Skin of body (tissue), 2 donors: ENCODE data around the gene GPR180. TPM values are rescaled to one million over a fixed set of nuclear protein-coding genes. Genes with fewer than 3 reads are reported as not detected.
"Not testable (repeated sequence)": the region's sequence is repeated elsewhere in the genome, so short reads cannot be mapped to it uniquely, and the experiment has no call there.

Experiments
- DNase-seq: peaks from one replicate; lab custom pipeline; 2025; lab: John Stamatoyannopoulos, UW
- total RNA-seq: library from RNA; depleted of rRNA; stranded (reverse); fragments of >200 nt; gene quantifications from one replicate; pipeline ENCODE4 v1.2.3, GENCODE V29; 2014

The GPR180 gene
- total RNA-seq, 1 donor from 2014 or later: 9.9 TPM

- DNase-seq: peak; percentile 91
Measured at GRCh38 chr13:94595950-94596574, 5.6 kb upstream of the GPR180 start, which contains the start of gene TGDS. TGDS (minus strand) TSS chr13:94596152; CDS start chr13:94596136, 16 bp downstream.

GRCh38 chr13:94596575-94596971 lies 5.1 kb upstream of the GPR180 start:
- DNase-seq: no peak

DNA sequence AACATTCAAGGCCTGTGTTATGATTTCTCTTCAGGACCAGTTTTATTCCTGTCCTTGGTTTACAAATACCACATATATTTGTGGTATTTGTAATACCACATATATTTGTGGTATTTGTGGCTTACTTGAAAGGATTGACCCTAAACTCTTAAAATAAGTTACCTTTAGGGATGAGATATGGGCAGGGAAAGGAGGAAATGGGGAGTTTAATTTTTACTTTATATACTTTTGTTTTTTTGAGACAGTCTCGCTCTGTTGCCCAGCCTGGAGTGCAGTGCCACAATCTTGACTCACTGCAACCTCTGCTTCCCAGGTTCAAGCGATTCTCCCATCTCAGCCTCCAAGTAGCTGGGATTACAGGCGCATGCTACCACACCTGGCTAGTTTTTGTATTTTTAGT lies 3.4 kb upstream of the GPR180 start:
- no peak for DNase-seq

DNA sequence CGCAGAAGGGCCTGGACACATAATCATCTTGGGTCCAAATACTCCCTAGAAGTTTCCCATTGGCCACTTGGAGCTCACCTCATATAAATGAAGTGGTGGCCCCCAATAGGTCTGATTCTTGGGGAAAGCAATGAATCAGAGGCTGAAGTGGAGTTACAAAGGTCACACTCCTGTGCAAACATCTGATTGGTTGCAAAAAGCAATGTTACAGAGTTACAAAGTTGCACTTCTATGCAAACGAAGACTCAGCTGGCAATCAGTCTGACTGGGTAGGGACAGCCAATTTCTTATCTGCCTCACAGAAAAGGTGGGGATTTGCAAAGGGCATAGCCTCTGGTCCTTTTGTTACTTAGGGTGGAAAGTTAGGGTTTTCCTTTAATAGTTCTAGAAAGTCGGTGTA lies 1.8 kb upstream of the GPR180 start:
- no peak for DNase-seq

DNA sequence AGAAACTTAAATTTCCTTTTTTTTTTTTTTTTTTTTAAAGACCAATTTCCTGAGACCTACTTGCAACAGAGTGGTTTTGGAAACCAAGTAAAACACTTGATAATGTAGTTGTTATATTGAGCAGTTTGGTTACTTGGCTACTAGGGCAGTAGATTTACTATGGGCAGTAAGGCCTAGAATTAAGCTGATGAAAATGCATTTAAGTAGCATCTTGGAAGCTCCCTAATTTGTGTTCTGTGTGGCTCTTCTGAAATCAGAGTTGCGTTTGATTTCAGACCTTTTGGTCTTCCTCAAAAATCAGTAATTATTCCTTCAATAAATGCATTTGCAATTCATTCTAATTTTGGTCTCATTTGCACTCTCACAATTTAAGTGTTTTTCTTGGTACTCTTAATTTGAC lies 810 bp downstream of the GPR180 start:
- DNase-seq: peak; percentile 40

GRCh38 chr13:94607056-94607455 lies 5.4 kb downstream of the GPR180 start:
- no peak for DNase-seq

GRCh38 chr13:94607939-94608338 lies 6.3 kb downstream of the GPR180 start:
- no peak for DNase-seq

DNA sequence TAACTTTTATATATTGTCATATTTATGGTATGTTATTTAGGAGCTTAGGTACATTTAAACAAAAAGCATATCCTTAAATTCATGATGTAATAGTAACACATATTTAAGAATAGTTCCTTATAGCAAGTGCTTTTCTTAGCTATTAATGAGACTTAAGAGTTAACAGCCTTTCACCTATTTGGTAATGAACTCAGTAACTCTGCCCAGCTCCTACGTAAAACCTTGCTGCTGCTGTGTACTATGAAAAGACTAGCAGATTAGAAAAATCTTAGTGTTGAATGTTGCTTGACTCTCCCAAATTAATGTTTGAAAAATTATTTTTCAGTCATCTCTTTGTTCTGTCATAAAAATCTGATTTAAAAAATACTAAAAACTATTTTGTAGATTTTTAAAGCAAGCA lies 6.9 kb downstream of the GPR180 start:
- DNase-seq: no peak

DNA sequence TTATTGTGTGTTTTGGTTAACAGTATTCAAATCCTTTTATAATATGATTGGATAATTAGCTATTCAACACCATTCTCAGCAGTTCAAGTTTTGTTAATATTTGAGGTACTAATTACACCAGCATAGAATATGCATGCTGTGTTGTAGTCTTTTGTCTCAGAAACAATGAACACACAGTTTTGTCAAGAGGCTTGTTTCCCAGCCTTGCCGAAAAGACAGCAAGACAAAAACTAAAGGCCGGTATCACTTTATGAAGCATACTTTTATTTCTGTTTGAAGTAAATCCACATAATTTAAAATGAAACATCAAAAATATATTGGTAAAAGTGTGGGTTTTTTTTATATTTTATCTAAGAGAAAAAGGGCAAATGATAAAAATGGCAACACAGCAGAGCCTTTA lies 7.5 kb downstream of the GPR180 start:
- no peak for DNase-seq

DNA sequence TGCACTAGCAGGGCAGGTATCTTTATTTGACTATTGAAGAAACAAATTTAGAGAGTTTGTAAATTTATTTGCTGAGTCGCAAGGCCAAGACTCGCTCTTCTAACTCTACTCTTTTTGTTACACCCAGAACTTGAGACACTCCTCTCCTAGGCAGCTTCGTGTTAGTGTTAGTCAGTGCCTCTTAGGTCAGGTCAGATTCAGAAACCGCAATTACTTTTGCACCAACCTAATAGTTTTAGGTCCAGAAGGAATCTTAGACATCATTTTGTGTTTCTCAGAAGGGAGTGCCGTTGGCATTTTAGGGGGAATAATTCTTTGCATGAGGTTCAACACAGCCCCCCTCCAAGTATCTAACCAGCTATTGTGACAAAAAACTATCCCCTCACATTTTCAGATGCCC lies 8.8 kb downstream of the GPR180 start:
- DNase-seq: no peak

- no peak for DNase-seq
Measured at GRCh38 chr13:94612050-94612449, 10.4 kb downstream of the GPR180 start.

- no peak for DNase-seq
Measured at GRCh38 chr13:94613051-94613450, 11.4 kb downstream of the GPR180 start.

GRCh38 chr13:94617389-94618000 lies 15.8 kb downstream of the GPR180 start:
- DNase-seq: no peak

DNA sequence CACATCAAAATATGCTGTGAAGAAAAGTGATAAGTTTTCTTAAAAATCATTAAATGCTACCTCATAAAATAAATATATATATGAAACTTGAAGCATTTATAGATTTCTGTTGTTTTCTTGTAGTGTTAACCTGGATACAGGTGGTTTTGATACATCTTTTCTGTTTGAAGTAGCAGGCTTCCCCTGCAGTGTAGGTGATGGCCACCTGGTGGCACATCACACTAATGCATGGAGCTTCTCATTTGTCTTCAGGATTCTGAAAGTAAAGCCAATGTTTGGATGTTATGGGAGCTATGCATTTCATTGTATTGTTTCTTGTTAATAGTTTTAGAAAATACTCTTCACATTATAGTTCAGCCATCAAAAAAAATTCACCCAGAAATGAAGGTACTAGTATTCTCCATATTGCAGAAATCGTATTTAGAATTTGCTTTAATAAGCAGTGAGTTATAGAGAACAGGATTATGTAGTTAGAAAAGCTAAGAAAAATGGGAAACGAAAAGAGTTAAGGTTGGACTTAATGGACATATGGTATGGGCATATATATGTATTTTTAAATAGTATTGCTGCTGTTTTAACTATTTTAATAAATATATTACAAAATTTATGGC lies 18.7 kb downstream of the GPR180 start:
- DNase-seq: no peak

DNA sequence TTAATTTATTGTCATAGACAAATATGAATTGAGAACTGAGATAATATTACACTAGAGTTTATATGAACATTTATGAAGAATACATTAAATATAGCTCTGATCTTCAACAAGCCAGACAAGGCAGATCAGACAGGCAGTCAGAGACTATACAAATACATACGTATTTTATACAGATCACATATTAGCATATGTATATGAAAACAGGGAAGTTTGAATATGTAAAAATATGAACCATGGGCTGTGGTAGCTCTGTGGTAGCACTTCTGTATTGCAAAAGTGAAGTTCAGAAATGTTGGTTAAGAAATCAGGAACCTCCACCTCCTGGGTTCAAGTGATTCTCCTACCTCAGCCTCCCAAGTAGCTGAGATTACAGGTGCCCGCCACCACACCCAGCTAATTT lies 20.7 kb downstream of the GPR180 start:
- DNase-seq: no peak

- no peak for DNase-seq
Measured at GRCh38 chr13:94623316-94623715, 21.7 kb downstream of the GPR180 start.

GRCh38 chr13:94630858-94631257 lies 29.2 kb downstream of the GPR180 start:
- no peak for DNase-seq

- no peak for DNase-seq
Measured at GRCh38 chr13:94632226-94632980, 30.7 kb downstream of the GPR180 start.

DNA sequence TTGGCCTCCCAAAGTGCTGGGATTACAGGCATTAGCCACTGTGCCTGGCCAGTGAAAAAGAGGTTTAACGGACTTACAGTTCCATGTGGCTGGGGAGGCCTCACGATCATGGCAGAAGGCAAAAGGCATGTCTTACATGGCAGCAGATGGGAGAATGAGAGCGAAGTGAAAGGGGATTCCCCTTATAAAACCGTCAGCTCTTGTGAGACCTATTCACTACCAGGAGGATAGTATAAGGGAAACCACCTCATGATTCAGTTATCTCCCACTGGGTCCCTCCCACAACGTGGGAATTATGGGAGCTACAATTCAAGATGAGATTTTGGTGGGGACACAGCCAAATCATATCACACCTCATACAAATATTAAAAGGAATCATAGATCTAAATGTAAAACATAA lies 34.4 kb downstream of the GPR180 start:
- not testable (repeated sequence) for DNase-seq

GRCh38 chr13:94636942-94637578 lies 35.4 kb downstream of the GPR180 start:
- DNase-seq: no peak

DNA sequence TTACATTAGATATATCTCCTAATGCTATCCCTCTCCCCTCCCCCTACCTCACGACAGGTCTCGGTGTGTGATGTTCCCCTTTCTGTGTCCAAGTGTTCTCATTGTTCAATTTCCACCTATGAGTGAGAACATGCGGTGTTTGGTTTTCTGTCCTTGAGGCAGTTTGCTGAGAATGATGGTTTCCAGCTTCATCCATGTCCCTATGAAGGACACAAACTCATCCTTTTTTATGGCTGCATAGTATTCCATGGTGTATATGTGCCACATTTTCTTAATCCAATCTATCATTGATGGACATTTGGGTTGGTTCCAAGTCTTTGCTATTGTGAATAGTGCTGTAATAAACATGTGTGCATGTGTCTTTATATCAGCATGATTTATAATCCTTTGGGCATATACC lies 36.0 kb downstream of the GPR180 start:
- DNase-seq: not testable (repeated sequence)

GRCh38 chr13:94640721-94641120 lies 39.1 kb downstream of the GPR180 start:
- no peak for DNase-seq
